Tibial nerve (tissue), 3 donors: ENCODE results near the gene ACTR1B.

ENCODE experiments used
- POLR2A ChIP-seq, 2 donors: fragments of 450-650 bp; IDR thresholded peaks; one replicate each; pipeline ENCODE4 v1.6.1; 2017; ENCODE audit warnings: antibody characterized with exemption in 2 of 2, mild to moderate bottlenecking in 2 of 2, moderate library complexity in 2 of 2
- TF ChIP-seq, protein P1 (sequence below), 5 experiments: fragments of 200-600 bp in 3 of 5; fragments of 450-650 bp in 2 of 5; sonication (generic) in 3 of 5; IDR thresholded peaks; one replicate each; pipeline ENCODE4 v1.5.1; 2016 to 2019; ENCODE audit warnings: antibody characterized with exemption in 5 of 5, mild to moderate bottlenecking in 3 of 5, moderate library complexity in 2 of 5

DNA sequence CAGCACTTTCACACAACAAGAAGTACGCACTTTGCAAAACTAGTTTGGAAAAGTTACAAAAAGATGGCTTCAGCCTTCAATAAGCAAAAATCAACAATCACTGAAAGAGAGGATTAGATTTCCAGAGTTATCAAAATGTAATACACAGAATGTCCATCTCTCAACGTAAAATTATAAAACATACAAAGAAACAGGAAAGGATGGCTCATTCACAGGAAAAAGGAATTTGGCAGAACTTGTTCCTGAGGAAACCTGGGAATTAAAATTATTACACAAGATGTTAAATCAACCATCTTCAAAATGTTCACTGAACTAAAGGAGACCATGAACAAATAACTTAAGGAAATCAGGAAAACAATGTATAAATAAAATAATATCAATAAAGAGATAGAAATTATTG lies 13.6 kb upstream of the ACTR1B start:
- TF ChIP-seq, protein P1, sequence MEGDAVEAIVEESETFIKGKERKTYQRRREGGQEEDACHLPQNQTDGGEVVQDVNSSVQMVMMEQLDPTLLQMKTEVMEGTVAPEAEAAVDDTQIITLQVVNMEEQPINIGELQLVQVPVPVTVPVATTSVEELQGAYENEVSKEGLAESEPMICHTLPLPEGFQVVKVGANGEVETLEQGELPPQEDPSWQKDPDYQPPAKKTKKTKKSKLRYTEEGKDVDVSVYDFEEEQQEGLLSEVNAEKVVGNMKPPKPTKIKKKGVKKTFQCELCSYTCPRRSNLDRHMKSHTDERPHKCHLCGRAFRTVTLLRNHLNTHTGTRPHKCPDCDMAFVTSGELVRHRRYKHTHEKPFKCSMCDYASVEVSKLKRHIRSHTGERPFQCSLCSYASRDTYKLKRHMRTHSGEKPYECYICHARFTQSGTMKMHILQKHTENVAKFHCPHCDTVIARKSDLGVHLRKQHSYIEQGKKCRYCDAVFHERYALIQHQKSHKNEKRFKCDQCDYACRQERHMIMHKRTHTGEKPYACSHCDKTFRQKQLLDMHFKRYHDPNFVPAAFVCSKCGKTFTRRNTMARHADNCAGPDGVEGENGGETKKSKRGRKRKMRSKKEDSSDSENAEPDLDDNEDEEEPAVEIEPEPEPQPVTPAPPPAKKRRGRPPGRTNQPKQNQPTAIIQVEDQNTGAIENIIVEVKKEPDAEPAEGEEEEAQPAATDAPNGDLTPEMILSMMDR (IDR thresholded peaks at IDR 0.05), result no peak
- no peak for TF ChIP-seq POLR2A (IDR thresholded peaks at IDR 0.05)
